HepG2 (cell line): ENCODE measurements around the gene ARID5B.

ENCODE experiments used
- CTCF ChIP-seq: sonication (generic); formaldehyde crosslinking; IDR thresholded peaks from 2 replicates; pipeline ENCODE4 v1.5.0; 2020; ENCODE audit warnings: mild to moderate bottlenecking, missing genetic modification reagents, moderate library complexity
- EZH2 ChIP-seq: conservative IDR thresholded peaks from 2 replicates; pipeline ENCODE4 v1.6.1; 2012; ENCODE audit warnings: mild to moderate bottlenecking, low read depth, low read length, moderate library complexity
- USF2 ChIP-seq, 2 experiments: sonication (generic) in 1 of 2; formaldehyde crosslinking in 1 of 2; IDR thresholded peaks; 2 replicates each; pipeline versions ENCODE4 v1.5.1 to v1.6.1; 2011 to 2020; ENCODE audit warnings: borderline replicate concordance in 1 of 2, low read depth in 1 of 2, low read length in 1 of 2, mild to moderate bottlenecking in 1 of 2, missing genetic modification reagents in 1 of 2, moderate library complexity in 1 of 2
- ZNF564 ChIP-seq: sonication (generic); formaldehyde crosslinking; IDR thresholded peaks from 2 replicates; pipeline ENCODE4 v1.8.1; 2023; ENCODE audit warnings: mild to moderate bottlenecking, missing genetic modification reagents

GRCh38 chr10:62010366-62010765, 108.9 kb downstream of the ARID5B start:
- no peak for TF ChIP-seq USF2 (IDR thresholded peaks at IDR 0.05; ENCODE audit: low read depth, low read length)
- TF ChIP-seq USF2 (CRISPR knock-in tag; IDR thresholded peaks at IDR 0.05; ENCODE audit: borderline replicate concordance), result no peak
- no peak for TF ChIP-seq EZH2
- no peak for TF ChIP-seq CTCF (CRISPR knock-in tag)
- no peak for TF ChIP-seq ZNF564 (CRISPR knock-in tag)
